Stimulated activated CD4-positive, alpha-beta T cell treated with anti-CD3 and anti-CD28 coated beads, TNF-alpha, amount 100 ng/mL, for 4 hours (primary cell): Measurements from ENCODE around the gene NUBP2.

Source experiments
- DNase-seq, 3 experiments: peaks; one replicate each; pipeline ENCODE4 v3.0.0-alpha.2; 2020; ENCODE audit warnings: low read depth in 3 of 3

The NUBP2 gene

GRCh38 chr16:1771864-1772361, 10.8 kb upstream of the NUBP2 start:
- peak in 1 of 3 experiments; percentile 23 for DNase-seq

- DNase-seq: peak in 1 of 3 experiments; percentile 32
Measured at GRCh38 chr16:1772362-1772907, 10.3 kb upstream of the NUBP2 start, which contains the start of gene EME2. Gene EME2, plus strand, starts transcription at chr16:1772810. Its CDS starts 418 bp downstream, at chr16:1773228.

- DNase-seq: peak; percentile 58 to 69 (median 60)
Measured at GRCh38 chr16:1772908-1773702, 9.7 kb upstream of the NUBP2 start, which contains the start of gene MRPS34. Gene MRPS34, minus strand, starts transcription at chr16:1773134. Its CDS starts 15 bp downstream, at chr16:1773119.

DNA sequence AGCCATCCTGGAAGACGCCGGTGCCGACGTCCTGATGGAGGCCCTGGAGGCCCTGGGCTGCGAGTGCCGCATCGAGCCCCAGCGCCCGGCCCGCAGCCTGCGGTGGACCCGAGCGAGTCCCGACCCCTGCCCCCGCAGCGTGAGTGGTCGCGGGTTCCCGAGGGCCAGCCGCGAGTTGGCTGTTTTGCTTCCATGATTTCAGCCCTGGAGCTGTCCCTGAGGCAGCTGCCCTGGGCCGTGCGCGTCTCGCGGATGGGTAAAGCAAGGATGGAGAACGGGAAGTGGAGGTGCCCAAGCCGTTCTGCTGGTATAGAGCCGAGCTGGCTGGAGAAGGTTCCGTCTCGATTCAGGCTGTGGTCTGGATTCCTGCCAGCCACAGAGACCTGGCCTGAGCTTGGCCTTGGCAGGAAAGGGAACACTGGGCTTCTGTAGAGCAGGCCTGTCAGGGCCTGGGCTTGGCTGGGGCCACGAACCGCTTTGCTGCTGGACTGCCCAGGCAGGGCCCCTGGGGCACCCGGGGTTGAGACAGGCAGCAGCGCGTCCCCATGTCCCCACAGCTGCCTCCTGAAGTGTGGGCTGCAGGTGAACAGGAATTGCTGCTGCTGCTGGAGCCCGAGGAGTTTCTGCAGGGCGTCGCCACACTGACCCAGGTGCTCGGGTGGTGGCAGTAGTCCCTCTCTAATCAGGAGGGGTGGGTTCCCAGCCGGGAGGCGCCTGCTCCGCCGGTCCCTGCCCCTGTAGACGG, 8.9 kb upstream of the NUBP2 start:
- no peak for DNase-seq

DNA sequence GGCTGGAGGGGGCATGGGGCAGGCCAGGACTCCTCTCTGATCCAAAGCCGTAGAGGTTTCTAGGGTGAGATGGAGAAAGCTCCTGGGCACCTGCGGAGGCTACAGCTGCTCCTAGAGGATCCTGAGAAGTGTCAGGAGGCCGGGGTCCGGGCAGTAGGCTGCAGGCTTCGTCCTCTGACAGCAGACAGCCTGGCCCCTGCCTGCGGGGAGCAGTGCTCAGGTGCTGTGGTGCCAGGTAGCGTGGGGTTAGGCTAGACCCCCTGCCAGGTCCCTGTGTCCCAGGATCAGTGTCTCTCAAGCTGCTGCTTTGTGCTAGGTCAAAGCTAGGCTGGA, 8.3 kb upstream of the NUBP2 start:
- DNase-seq: no peak

DNA sequence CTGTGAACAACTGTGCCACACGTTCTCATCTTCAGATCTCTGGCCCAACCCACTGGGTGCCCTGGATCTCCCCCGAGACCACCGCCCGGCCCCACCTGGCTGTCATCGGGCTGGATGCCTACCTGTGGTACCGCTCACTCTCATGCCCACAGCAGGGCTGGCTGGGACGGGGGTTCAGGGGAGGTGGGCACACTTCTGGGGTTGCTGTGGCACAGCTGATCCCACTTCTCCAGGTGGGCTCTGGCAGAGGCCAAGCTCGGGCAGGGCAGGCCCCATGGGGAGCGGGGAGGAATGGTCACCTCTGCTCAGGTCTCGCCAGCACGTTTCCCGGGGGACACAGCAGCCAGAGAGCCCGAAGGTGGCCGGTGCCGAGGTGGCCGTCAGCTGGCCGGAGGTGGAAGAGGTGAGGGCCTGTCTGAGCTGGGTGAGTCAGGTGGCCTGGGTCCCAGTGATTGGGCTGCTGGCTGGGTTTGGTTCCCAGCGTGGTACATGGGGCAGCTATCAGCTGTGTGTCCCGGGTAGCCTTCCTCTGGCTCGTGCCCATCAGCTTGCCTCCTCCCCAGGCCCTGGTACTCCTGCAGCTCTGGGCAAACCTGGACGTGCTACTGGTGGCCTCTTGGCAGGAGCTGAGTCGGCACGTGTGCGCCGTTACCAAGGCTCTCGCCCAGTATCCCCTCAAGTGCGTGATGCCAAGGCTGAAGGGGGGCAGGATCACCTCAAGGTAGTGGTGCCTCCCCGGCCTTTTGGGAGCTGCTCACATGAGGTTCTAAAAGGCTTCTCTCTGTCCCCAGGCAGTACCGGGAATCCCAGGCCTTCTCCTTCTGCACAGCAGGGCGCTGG, 7.5 kb upstream of the NUBP2 start:
- no peak for DNase-seq

DNA sequence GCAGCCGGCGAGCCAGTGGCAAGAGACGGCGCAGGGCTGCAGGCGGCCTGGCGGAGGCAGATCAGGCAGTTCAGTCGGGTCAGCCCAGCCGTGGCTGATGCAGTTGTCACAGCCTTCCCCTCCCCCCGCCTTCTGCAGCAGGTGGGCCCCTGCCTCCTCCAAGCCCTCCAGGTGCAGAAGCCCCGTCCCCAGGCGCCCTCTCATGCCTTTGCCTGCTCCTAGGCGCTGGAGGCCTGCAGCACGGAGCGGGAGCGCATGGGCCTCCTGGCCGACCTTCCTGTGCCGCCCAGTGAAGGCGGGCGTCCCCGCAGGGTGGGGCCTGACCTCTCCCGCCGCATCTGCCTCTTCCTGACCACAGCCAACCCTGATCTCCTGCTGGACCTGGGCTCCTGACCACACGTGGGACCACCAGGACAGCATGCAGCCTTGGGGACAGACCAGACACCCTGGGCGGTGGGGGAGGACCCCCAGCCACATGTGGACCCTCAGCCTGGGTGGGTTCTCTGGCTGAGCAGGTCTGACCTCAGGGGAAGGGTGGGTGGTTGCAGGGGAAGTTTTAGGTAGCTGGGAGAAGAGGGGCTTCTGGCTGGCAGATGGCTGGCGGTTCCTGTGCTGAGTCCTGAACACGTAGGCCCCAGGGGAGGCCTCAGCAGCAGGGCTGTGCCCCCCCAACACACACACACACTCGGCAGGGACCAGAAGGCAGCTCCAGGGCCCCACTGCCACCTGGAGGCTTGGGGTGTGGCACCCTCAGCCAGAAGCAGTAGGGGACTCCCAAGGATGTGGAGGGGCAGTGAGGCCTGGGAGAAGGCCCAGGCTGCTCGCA, 6.7 kb upstream of the NUBP2 start:
- no peak for DNase-seq

GRCh38 chr16:1776672-1776955, 6.1 kb upstream of the NUBP2 start:
- no peak for DNase-seq

- no peak for DNase-seq
Measured at GRCh38 chr16:1776991-1777374, 5.8 kb upstream of the NUBP2 start.

DNA sequence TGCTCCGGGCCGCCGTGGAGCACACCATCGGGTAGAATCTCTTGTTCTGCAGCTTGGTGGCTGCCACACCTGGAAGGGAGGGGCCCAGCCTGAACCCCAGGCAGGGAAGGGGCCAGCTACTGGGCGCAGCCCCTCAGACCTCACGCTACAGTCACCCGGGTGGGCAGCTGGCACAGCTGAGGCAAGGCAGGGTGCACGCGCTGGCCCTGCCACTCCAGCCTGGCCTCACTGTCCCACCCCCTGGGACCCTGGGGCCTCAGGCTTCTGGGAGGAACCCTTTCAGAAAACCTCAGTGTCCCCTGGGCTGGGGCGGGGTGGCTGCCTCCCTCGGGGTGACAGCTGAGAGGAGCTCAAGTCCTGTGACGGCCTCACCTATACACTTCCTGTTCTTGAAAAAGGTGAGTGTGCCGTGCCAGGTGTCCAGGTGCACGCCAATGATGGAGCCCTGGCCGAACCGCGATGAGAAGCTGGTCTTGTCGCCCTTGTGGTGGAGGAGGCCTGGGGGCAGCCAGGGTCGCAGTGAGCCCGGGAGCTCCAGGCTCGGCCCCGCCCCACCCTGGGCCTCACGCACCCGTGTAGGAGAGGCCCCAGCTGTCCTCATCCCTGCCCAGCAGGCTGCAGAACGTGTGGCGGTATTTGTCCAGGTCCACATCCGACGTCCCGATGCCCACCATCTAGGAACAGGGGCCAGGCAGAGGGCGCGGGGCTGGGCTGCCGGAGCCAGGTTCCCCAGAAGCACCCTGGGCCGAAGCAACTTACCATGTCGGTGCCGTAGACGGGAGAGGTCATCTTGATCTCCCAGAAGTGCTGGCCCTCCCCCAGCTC, 5.2 kb upstream of the NUBP2 start:
- DNase-seq: no peak

- DNase-seq: no peak
Measured at GRCh38 chr16:1778200-1779179, 4.3 kb upstream of the NUBP2 start.

DNA sequence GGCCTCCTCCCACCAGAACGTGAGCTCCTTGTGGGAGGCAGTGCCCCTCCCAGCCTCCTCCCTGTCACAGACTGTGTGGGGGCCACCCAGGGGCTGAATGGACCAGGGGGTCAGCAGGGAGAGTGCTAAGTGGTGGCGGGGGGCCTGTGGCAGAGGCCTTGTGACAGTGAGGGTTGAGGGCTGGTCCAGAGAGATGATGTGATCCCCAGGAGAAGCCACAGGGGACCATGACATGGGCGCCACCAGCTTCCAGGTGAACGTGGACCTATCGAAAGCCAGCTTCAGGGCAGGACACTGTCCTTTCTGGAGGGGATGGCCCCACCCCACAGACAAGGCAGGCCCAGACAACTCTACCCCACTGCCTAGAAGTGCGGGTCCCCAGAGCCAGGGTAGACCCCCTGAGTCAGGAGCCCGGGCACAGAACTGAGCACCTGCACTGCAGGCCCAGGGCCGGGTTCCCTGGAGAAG, 3.5 kb upstream of the NUBP2 start:
- no peak for DNase-seq

DNA sequence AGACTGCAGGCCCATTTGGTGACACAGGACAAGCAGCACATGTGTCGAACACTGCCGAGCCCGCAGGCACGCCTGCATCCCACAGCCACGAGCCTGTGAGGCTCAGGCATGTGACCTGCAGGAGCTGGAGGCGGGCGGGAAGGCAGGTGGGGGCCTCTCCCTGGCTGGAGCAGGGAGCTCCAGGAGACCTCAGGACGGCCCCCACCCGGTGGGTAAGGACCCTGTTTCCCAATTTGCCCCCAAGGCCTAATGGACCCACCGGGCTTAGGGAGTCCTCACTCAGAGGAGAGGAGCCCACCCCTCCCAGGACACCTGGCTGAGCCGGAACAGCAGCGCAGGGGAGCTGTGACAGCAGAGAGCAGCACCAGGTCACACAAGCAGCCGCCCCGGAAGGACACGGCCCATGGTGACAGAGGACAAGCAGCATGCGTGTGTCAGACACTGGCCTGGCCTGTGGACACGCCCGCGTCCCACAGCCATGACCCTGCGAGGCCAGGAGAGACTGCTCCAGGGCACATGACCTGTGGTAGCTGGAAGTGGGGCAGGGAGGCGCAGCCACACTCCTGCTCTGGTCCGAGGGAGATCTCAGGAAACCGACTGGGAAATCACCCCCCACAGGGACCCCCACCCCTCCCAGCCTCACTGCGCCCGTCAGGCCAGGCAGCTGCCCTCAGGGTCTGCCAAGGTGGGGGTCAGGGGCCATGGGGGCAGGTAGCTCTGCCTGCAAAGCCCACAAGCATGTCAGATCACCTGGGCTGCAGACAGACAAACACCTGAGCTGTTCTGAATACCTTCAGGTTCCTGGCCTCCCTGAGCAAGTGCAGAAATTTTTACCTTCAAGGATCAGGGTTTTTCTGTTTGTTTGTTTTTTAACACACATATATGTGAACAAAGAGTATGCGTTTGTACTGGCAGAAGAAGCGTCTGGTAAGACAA, 2.8 kb upstream of the NUBP2 start:
- no peak for DNase-seq

DNA sequence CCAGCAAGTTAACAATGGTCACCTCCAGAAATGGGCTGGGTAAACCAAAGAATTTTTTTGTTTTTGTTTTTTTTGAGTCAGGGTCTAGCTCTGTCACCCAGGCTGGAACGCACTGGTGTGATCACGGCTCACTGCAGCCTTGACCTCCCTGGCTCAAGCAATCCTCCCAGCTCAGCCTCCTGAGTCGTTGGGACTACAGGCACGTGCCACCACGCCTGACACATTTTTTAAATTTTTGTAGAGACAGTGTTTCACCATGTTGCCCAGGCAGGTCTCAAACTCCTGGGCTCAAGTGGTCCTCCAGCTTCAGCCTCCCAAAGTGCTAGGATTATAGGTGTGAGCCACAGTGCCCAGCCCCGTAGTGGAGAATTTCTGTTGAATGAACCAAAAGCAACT, 2.1 kb upstream of the NUBP2 start:
- no peak for DNase-seq

DNA sequence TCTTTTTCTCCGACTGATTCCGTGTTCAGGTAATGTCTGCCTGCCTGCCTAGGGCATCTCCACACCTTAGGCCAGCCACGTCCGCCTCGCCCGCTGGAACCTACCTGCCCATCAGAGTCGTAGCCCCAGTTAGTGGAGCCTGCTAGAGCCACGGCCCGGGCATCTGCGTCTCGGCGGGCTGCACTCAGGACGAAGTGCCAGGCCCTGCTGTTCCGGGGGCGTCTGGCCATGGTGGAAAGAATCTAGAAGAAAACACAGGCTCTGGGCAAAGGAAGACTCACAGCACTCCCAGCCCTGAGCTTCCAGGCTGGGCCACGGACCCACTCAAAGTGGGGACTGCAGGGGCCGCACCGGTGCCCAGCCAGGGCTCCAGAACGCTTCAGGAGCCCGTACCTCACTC, 1.5 kb upstream of the NUBP2 start:
- no peak for DNase-seq

DNA sequence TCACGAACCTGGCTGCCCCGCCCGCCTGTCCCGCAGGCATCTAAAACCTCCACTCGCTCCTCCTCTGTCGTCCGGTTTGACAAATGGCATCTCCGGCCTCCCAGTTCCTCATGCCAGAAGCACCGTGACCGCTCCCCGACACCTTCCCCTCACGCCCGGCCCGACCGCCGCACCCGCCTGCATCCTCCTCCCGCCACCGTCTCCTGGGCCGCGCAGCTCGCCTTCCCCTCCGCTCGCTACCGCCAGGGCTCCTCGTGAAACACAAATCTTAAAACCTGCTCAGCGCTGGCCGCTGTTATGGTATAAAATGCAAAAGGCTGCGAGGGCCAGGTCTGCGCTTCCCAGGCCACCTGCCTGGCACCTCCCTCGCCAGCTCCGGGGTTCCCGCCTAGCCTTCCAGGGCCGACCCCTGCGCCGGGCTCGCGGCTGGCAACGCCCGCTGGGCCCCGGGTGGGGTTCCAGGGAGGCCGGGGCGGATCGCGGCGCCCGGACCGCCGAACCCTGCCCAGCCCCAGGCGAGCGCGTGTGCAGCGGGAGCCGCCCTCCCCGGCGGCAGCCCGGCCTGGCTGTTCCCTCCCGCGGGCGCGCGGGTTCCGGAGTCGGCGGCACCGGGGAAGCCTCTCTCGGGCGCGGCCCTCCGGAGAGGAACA, 877 bp upstream of the NUBP2 start:
- no peak for DNase-seq
